HepG2 (cell line): ENCODE results near the gene PTPN3. TPM values are rescaled to one million over a fixed set of nuclear protein-coding genes. Genes with fewer than 3 reads are reported as not detected.

Source experiments
- AGO1 ChIP-seq: fragments of 200-400 bp; formaldehyde crosslinking; IDR thresholded peaks from 2 replicates; pipeline ENCODE4 v1.6.1; 2017; ENCODE audit warnings: mild to moderate bottlenecking, low read depth, low read length, moderate library complexity; ENCODE audit not compliant: poor library complexity, severe bottlenecking
- ARID3A ChIP-seq: IDR thresholded peaks from 2 replicates; pipeline ENCODE4 v1.6.1; 2012; ENCODE audit warnings: low read depth, low read length, improper control_type of control experiment
- ATF5 ChIP-seq: sonication (generic); formaldehyde crosslinking; IDR thresholded peaks from 2 replicates; pipeline ENCODE4 v1.4.0; 2020; ENCODE audit warnings: mild to moderate bottlenecking, low read depth, missing genetic modification reagents
- HHEX ChIP-seq: IDR thresholded peaks from 2 replicates; pipeline ENCODE4 v1.6.1; 2016; ENCODE audit warnings: control low read depth
- ISL2 ChIP-seq: sonication (generic); formaldehyde crosslinking; IDR thresholded peaks from 2 replicates; pipeline ENCODE4 v1.5.0; 2020; ENCODE audit warnings: missing genetic modification reagents
- KMT2A ChIP-seq: sonication (generic); formaldehyde crosslinking; IDR thresholded peaks from 2 replicates; pipeline ENCODE4 v1.4.0; 2020; ENCODE audit warnings: missing genetic modification reagents
- MLXIP ChIP-seq: sonication (generic); formaldehyde crosslinking; IDR thresholded peaks from 2 replicates; pipeline ENCODE4 v1.9.0; 2021; ENCODE audit warnings: missing genetic modification reagents, borderline replicate concordance
- MTA3 ChIP-seq: sonication (generic); formaldehyde crosslinking; IDR thresholded peaks from 2 replicates; pipeline ENCODE4 v1.4.0; 2020; ENCODE audit warnings: missing genetic modification reagents
- TFDP2 ChIP-seq: sonication (generic); formaldehyde crosslinking; IDR thresholded peaks from 2 replicates; pipeline ENCODE4 v1.4.0; 2020; ENCODE audit warnings: missing genetic modification reagents
- ZNF296 ChIP-seq: sonication (generic); formaldehyde crosslinking; conservative IDR thresholded peaks from 2 replicates; pipeline ENCODE4 v1.5.0; 2020; ENCODE audit warnings: mild to moderate bottlenecking, missing genetic modification reagents
- ZNF3 ChIP-seq: IDR thresholded peaks from 2 replicates; pipeline ENCODE4 v1.7.0; 2017; ENCODE audit warnings: inconsistent platforms
- ZNF605 ChIP-seq: sonication (generic); formaldehyde crosslinking; IDR thresholded peaks from 2 replicates; pipeline ENCODE4 v1.8.0; 2022; ENCODE audit warnings: mild to moderate bottlenecking, missing genetic modification reagents
- ZNF678 ChIP-seq: sonication (generic); formaldehyde crosslinking; IDR thresholded peaks from 2 replicates; pipeline ENCODE4 v1.4.0; 2020; ENCODE audit warnings: mild to moderate bottlenecking, missing genetic modification reagents
- ZNF781 ChIP-seq: sonication (generic); formaldehyde crosslinking; IDR thresholded peaks from 2 replicates; pipeline ENCODE4 v1.5.1; 2020; ENCODE audit warnings: borderline replicate concordance, mild to moderate bottlenecking, missing genetic modification reagents; ENCODE audit errors: not compliant biosample characterization
- ZNF850 ChIP-seq: sonication (generic); formaldehyde crosslinking; conservative IDR thresholded peaks from 2 replicates; pipeline ENCODE4 v1.9.0; 2021; ENCODE audit warnings: mild to moderate bottlenecking, missing genetic modification reagents
- polyA plus RNA-seq, 8 experiments: library from polyadenylated mRNA; depleted of rRNA in 3 of 8; stranded (reverse) in 7 of 8; unstranded in 1 of 8; fragments of >200 nt; fragmentation: Illumina TruSeq in 4 of 8; extraction: Trizol in 4 of 8; gene quantifications; 2 replicates each; pipeline versions ENCODE4 v1.2.1 to v1.2.3, GENCODE V29; 2011 to 2016; ENCODE audit warnings: low read depth in 4 of 8, missing spikeins in 1 of 8, mixed read lengths in 1 of 8; ENCODE audit not compliant: insufficient read depth in 1 of 8
- total RNA-seq, 5 experiments: library from RNA; depleted of rRNA; stranded (reverse); fragments of >200 nt; fragmentation: Illumina TruSeq; extraction: Trizol; gene quantifications; 2 replicates each; pipeline ENCODE4 v1.2.3, GENCODE V29; 2016; ENCODE audit warnings: low read depth in 1 of 5
- TF ChIP-seq, protein P1 (sequence below): sonication (generic); formaldehyde crosslinking; IDR thresholded peaks from 2 replicates; pipeline ENCODE4 v1.9.0; 2021; ENCODE audit warnings: mild to moderate bottlenecking, missing genetic modification reagents

The PTPN3 gene
- total and polyA plus RNA-seq, 2 of the 13 experiments (the other 11 are each of a cell fraction or from before 2014, with no cell fraction given), result 5.6 to 20.5 TPM

DNA sequence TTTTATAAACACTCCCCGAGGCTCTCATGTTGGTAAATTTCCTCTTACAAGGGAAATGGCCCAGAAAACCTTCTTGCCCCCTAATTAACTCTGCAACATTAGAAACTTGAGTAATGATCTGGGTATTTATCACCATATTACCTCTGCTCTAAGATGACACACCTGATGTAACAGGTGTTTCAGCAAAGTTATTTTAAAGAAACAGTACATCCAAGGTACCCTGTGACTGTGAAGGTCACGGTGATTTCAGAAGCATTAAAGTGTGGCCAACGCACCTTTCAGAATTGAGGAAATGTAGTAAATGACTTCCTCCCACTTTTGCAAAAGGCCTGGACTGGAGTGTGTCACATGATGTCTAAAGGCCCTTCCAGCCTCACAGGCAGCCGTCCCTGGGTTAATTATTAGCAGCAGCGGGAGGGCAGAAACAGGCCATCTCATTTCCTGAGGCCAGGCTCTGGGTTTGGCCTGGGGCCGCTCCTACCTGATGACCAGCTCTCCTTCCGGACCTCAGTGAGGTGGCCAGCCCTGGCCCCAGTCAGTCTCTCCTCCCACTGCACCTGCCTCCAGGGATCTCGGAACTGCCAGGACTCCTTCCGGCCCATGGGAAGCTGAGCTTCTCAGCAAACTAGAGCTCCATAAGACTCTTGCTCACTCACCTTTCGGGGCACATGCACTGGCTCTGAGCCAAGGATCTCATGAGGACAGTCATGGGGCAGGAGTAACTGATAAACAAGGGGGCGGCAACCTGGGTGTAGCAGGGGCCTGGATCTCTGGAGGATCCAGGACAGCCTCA, 20.7 kb downstream of the PTPN3 start (continued):
- no peak for TF ChIP-seq ZNF678 (CRISPR knock-in tag)
- peak; percentile 56; the same call in 1 of the 2 replicates for TF ChIP-seq KMT2A
- no peak for TF ChIP-seq ZNF781 (CRISPR knock-in tag)
- no peak for TF ChIP-seq ARID3A
- no peak; the same call in 1 of the 2 replicates for TF ChIP-seq TFDP2 (CRISPR knock-in tag)
- TF ChIP-seq MTA3, result no peak
- no peak for TF ChIP-seq ZNF3 (CRISPR knock-in tag)
- TF ChIP-seq, protein P1, sequence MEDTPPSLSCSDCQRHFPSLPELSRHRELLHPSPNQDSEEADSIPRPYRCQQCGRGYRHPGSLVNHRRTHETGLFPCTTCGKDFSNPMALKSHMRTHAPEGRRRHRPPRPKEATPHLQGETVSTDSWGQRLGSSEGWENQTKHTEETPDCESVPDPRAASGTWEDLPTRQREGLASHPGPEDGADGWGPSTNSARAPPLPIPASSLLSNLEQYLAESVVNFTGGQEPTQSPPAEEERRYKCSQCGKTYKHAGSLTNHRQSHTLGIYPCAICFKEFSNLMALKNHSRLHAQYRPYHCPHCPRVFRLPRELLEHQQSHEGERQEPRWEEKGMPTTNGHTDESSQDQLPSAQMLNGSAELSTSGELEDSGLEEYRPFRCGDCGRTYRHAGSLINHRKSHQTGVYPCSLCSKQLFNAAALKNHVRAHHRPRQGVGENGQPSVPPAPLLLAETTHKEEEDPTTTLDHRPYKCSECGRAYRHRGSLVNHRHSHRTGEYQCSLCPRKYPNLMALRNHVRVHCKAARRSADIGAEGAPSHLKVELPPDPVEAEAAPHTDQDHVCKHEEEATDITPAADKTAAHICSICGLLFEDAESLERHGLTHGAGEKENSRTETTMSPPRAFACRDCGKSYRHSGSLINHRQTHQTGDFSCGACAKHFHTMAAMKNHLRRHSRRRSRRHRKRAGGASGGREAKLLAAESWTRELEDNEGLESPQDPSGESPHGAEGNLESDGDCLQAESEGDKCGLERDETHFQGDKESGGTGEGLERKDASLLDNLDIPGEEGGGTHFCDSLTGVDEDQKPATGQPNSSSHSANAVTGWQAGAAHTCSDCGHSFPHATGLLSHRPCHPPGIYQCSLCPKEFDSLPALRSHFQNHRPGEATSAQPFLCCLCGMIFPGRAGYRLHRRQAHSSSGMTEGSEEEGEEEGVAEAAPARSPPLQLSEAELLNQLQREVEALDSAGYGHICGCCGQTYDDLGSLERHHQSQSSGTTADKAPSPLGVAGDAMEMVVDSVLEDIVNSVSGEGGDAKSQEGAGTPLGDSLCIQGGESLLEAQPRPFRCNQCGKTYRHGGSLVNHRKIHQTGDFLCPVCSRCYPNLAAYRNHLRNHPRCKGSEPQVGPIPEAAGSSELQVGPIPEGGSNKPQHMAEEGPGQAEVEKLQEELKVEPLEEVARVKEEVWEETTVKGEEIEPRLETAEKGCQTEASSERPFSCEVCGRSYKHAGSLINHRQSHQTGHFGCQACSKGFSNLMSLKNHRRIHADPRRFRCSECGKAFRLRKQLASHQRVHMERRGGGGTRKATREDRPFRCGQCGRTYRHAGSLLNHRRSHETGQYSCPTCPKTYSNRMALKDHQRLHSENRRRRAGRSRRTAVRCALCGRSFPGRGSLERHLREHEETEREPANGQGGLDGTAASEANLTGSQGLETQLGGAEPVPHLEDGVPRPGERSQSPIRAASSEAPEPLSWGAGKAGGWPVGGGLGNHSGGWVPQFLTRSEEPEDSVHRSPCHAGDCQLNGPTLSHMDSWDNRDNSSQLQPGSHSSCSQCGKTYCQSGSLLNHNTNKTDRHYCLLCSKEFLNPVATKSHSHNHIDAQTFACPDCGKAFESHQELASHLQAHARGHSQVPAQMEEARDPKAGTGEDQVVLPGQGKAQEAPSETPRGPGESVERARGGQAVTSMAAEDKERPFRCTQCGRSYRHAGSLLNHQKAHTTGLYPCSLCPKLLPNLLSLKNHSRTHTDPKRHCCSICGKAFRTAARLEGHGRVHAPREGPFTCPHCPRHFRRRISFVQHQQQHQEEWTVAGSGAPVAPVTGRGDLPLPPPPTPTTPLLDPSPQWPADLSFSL (CRISPR knock-in tag), result no peak
- peak; percentile 91 for TF ChIP-seq ZNF605 (CRISPR knock-in tag)
- TF ChIP-seq HHEX (CRISPR knock-in tag), result no peak; the same call in 1 of the 2 replicates
- no peak for TF ChIP-seq AGO1
- TF ChIP-seq ZNF850 (CRISPR knock-in tag), result no peak
- no peak for TF ChIP-seq MLXIP
- TF ChIP-seq ISL2 (CRISPR knock-in tag), result peak; percentile 40; the same call in 1 of the 2 replicates
- no peak for TF ChIP-seq ATF5 (CRISPR knock-in tag)
- peak; percentile 98 for TF ChIP-seq ZNF296
